Endothelial cell (in vitro differentiated cells): ENCODE measurements around the gene MNAT1. TPM values are rescaled to one million over a fixed set of nuclear protein-coding genes. Genes with fewer than 3 reads are reported as not detected.

ENCODE experiments used
- DNase-seq: peaks from one replicate; pipeline ENCODE4 v3.0.0; 2021; ENCODE audit warnings: low spot score
- H3K27ac Mint-ChIP-seq: one replicate; pipeline ENCODE4 v1.8.0; 2021; ENCODE audit warnings: mixed read lengths, inconsistent platforms; ENCODE audit not compliant: unreplicated experiment
- H3K27me3 Mint-ChIP-seq: one replicate; pipeline ENCODE4 v1.8.0; 2021; ENCODE audit warnings: mild to moderate bottlenecking, moderate library complexity, mixed read lengths, inconsistent platforms; ENCODE audit not compliant: unreplicated experiment
- H3K36me3 Mint-ChIP-seq: one replicate; pipeline ENCODE4 v1.8.0; 2021; ENCODE audit warnings: mild to moderate bottlenecking, low read depth, mixed read lengths, inconsistent platforms; ENCODE audit not compliant: unreplicated experiment
- H3K4me1 Mint-ChIP-seq: one replicate; pipeline ENCODE4 v1.8.0; 2021; ENCODE audit warnings: mild to moderate bottlenecking, mixed read lengths, inconsistent platforms; ENCODE audit not compliant: unreplicated experiment
- H3K4me3 Mint-ChIP-seq: one replicate; pipeline ENCODE4 v1.8.0; 2021; ENCODE audit warnings: mild to moderate bottlenecking, mixed read lengths, inconsistent platforms; ENCODE audit not compliant: unreplicated experiment
- H3K9me3 Mint-ChIP-seq: one replicate; pipeline ENCODE4 v1.8.0; 2021; ENCODE audit warnings: mixed read lengths, inconsistent platforms; ENCODE audit not compliant: unreplicated experiment
- total RNA-seq: library from RNA; stranded (reverse); fragmentation: NEBNext Ultra II Directional; extraction: Animal tissue kit (Norgen Biotek cat#: 25700); gene quantifications from one replicate; pipeline ENCODE4 v1.2.1, GENCODE V29; 2021; ENCODE audit not compliant: unreplicated experiment
- TF ChIP-seq, protein P1 (sequence below): fragments of 200-600 bp; sonication (generic); IDR thresholded peaks from one replicate; pipeline ENCODE4 v1.5.0; 2021; ENCODE audit warnings: antibody characterized with exemption; ENCODE audit not compliant: unreplicated experiment

Gene MNAT1
- total RNA-seq, 1 donor from 2014 or later = 27.8 TPM

DNA sequence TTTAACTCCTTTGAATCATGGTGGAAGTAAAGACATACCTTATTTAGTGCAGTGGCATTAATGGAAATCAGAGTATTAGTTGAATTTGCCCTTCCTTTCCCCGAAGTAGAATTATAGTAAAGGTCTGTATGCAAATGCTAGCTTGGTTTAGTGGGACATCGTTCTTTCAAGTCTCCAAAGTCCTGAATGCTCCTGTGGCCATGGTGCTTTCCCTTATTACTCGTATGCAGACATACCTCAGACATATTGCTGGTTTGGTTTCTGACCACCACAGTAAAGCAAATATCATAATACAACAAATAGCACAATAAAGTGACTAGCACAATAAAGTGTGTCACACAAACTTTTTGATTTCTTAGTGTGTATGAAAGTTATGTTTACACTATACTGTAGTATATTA lies 52.3 kb downstream of the MNAT1 start:
- Mint-ChIP-seq H3K4me3 (no peak overlapping the region), H3K9me3 (no peaks in the 10 kb centered on the region), H3K4me1 (peaks cover 6% of the 10 kb centered on the region), H3K36me3 (peaks cover 6% of the 10 kb centered on the region), H3K27me3 (peaks cover 1% of the 10 kb centered on the region), H3K27ac (no peak overlapping the region)
- no peak for DNase-seq
- TF ChIP-seq, protein P1, sequence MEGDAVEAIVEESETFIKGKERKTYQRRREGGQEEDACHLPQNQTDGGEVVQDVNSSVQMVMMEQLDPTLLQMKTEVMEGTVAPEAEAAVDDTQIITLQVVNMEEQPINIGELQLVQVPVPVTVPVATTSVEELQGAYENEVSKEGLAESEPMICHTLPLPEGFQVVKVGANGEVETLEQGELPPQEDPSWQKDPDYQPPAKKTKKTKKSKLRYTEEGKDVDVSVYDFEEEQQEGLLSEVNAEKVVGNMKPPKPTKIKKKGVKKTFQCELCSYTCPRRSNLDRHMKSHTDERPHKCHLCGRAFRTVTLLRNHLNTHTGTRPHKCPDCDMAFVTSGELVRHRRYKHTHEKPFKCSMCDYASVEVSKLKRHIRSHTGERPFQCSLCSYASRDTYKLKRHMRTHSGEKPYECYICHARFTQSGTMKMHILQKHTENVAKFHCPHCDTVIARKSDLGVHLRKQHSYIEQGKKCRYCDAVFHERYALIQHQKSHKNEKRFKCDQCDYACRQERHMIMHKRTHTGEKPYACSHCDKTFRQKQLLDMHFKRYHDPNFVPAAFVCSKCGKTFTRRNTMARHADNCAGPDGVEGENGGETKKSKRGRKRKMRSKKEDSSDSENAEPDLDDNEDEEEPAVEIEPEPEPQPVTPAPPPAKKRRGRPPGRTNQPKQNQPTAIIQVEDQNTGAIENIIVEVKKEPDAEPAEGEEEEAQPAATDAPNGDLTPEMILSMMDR = no peak

DNA sequence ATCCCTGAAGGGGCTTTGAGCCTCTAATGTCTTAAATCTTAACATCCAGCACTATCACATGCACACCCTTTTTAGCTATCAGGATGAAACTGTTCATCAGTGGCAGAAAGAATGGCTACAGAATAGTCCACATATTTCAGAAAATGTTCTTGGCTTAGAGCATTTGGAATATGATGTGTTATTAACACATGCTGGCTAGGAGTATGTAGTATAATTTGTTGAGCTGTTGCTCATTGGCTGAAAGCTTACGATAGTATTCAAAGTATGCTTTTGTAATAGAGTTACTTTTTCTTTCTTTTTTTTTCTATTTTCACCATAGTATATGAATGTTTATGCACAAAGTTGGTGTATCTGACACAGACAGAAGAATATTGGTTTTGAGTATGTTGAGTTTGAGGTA lies 55.1 kb downstream of the MNAT1 start:
- no peak for DNase-seq
- no peak overlapping the region for H3K4me3 Mint-ChIP-seq
- H3K27ac Mint-ChIP-seq = no peak overlapping the region
- peaks cover 1% of the 10 kb centered on the region for H3K27me3 Mint-ChIP-seq
- no peaks in the 10 kb centered on the region for H3K9me3 Mint-ChIP-seq
- H3K4me1 Mint-ChIP-seq = peaks cover 6% of the 10 kb centered on the region
- H3K36me3 Mint-ChIP-seq = peaks cover 6% of the 10 kb centered on the region
- TF ChIP-seq, protein P1 = no peak

DNA sequence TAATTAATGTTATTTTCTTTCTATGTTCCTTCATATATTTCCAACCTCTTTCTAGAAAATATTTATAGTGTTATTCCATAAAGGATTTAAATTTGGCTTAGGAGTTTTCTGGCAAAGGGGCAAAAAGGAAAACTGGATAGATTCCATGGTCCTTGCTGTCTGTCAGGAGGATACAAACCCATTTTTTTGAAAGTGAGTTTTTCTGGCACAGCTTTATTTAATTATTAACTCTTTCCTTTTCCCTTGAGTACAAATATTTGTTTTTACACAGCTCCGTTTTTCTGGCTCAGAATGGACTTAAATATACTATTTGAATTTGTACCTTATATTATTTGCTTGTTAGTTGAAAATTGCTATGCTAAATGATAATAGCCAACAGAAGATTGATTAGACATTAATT lies 56.3 kb downstream of the MNAT1 start:
- Mint-ChIP-seq H3K4me1 (peaks cover 13% of the 10 kb centered on the region), H3K27ac (no peak overlapping the region), H3K9me3 (no peaks in the 10 kb centered on the region), H3K27me3 (peaks cover 1% of the 10 kb centered on the region), H3K36me3 (peaks cover 6% of the 10 kb centered on the region), H3K4me3 (no peak overlapping the region)
- no peak for DNase-seq
- TF ChIP-seq, protein P1 = no peak

DNA sequence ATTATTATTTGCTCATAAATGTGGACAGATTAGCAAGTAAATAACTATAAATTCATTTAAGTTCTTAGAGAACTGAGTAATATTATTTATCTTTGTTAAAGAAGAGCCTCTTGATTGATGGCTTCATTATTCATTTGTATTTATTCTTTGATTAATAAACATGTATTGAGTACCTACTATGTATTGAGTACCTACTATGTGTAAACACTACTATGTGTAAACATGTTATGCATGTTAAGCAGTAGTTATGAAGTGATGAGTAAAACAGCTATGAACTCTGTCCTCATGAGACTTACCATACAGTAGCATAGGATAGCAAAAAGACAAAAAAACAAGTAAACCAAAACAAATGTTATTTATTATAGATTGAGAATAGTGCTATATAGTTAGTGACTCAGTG lies 61.9 kb downstream of the MNAT1 start:
- H3K27ac Mint-ChIP-seq = no peak overlapping the region
- H3K4me1 Mint-ChIP-seq = peaks cover 12% of the 10 kb centered on the region
- H3K4me3 Mint-ChIP-seq = no peak overlapping the region
- no peaks in the 10 kb centered on the region for H3K27me3 Mint-ChIP-seq
- DNase-seq = no peak
- TF ChIP-seq, protein P1 = no peak
- H3K36me3 Mint-ChIP-seq = no peaks in the 10 kb centered on the region
- H3K9me3 Mint-ChIP-seq = no peaks in the 10 kb centered on the region

DNA sequence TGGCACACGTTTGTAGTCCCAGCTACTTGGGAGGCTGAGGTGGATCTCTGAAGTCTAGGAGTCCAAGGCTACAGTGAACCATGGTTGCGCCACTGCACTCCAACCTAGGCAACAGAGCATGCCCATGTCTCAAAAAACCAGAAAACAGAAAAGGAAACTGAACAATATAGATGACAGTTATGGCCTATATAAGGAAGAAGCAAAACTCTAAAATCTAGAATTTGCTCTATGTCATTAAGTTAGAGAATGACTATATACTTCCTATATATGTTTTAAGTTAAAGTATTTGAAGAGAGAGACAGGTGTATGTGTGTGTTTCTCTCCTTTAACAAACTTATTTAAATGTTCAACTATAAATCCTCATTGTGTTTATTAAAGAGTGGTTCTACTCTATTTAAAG lies 65.8 kb downstream of the MNAT1 start:
- no peak overlapping the region for H3K4me3 Mint-ChIP-seq
- H3K9me3 Mint-ChIP-seq = no peaks in the 10 kb centered on the region
- H3K27ac Mint-ChIP-seq = no peak overlapping the region
- no peaks in the 10 kb centered on the region for H3K27me3 Mint-ChIP-seq
- H3K36me3 Mint-ChIP-seq = no peaks in the 10 kb centered on the region
- H3K4me1 Mint-ChIP-seq = peaks cover 7% of the 10 kb centered on the region
- TF ChIP-seq, protein P1 = no peak
- no peak for DNase-seq
